MM.1S (cell line): ENCODE measurements around the gene PRR15L.
A peak's percentile ranks its signal among the peaks of the same experiment; 100 is the strongest.

ENCODE experiments used
- EZH2 ChIP-seq: fragments of 300-600 bp; sonication (generic); optimal IDR thresholded peaks from 2 replicates; pipeline ENCODE3; 2017; ENCODE audit warnings: low read depth, mild to moderate bottlenecking, antibody characterized with exemption, low read length, mixed read lengths
- EZH2phosphoT487 ChIP-seq: fragments of 300-600 bp; sonication (generic); IDR thresholded peaks from 2 replicates; pipeline ENCODE4 v1.6.1; 2018; ENCODE audit warnings: antibody characterized with exemption, low read length
- TF ChIP-seq, protein P1 (sequence below): fragments of 300-600 bp; sonication (generic); IDR thresholded peaks from 2 replicates; pipeline ENCODE4 v1.5.1; 2016; ENCODE audit warnings: antibody characterized with exemption, low read length, mixed read lengths

DNA sequence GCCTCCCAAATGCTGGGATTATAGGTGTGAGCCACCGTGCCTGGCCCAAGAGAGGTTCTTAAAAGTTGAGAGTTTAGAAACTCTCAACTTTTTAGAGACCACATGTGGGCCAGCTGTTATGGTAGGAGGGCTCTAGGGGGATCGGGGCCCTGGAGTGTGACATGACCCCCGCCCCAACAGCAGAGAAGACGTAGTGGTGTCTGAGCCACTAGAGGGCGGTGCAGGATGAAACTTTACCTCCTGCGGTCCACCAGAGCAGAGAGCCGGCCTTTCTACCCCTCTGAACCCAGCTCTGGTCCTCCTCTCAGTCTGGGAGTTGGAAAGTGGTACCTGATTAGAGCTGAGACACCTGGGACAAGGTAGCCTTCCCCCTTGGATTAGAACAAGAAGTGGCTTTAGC, 20.6 kb upstream of the PRR15L start:
- TF ChIP-seq, protein P1, sequence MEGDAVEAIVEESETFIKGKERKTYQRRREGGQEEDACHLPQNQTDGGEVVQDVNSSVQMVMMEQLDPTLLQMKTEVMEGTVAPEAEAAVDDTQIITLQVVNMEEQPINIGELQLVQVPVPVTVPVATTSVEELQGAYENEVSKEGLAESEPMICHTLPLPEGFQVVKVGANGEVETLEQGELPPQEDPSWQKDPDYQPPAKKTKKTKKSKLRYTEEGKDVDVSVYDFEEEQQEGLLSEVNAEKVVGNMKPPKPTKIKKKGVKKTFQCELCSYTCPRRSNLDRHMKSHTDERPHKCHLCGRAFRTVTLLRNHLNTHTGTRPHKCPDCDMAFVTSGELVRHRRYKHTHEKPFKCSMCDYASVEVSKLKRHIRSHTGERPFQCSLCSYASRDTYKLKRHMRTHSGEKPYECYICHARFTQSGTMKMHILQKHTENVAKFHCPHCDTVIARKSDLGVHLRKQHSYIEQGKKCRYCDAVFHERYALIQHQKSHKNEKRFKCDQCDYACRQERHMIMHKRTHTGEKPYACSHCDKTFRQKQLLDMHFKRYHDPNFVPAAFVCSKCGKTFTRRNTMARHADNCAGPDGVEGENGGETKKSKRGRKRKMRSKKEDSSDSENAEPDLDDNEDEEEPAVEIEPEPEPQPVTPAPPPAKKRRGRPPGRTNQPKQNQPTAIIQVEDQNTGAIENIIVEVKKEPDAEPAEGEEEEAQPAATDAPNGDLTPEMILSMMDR = peak; percentile 75
- TF ChIP-seq EZH2phosphoT487 (no peak), EZH2 (no peak)
